GM11168 (cell line): ENCODE measurements around the gene CTXN3.
"Not testable (repeated sequence)": the region's sequence is repeated elsewhere in the genome, so short reads cannot be mapped to it uniquely, and the experiment has no call there.

ENCODE experiments used
- in situ Hi-C: fragments of 300-500 bp; cut with MboI; formaldehyde crosslinking; loops from one replicate; pipeline ENCODE4 v1.12.0; 2022; ENCODE audit warnings: low sequenced_read_pairs; ENCODE audit not compliant: unreplicated experiment

Gene CTXN3

DNA sequence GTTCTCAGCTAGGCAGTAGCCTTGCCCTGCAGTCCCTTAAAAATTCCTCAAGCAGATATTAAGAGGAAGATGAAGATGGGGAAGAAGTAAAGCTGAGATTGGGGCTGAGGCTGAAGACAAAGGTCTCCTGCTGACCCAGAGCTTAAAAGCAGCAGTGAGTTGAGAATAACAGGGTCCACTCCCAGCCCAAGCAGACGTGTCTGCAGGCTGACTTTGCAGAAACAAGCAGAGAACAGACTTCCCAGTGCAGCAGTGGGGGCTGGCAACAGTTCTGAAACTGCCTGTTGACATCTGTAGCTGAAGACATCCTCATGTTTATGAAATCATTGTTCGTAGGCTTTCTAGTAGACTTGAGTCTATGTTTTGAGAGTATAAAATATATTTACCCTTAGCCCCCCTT is 1.1 kb downstream of the CTXN3 start:
- in situ Hi-C loops: no loop called here

GRCh38 chr5:127650649-127651048 is 1.8 kb downstream of the CTXN3 start:
- in situ Hi-C loops: no loop called here

GRCh38 chr5:127652952-127653611 is 4.2 kb downstream of the CTXN3 start:
- in situ Hi-C loops: no loop called here

GRCh38 chr5:127656825-127657224 is 7.9 kb downstream of the CTXN3 start:
- in situ Hi-C loops: no loop called here

GRCh38 chr5:127660047-127660733 is 11.3 kb downstream of the CTXN3 start:
- in situ Hi-C loops: no loop called here

DNA sequence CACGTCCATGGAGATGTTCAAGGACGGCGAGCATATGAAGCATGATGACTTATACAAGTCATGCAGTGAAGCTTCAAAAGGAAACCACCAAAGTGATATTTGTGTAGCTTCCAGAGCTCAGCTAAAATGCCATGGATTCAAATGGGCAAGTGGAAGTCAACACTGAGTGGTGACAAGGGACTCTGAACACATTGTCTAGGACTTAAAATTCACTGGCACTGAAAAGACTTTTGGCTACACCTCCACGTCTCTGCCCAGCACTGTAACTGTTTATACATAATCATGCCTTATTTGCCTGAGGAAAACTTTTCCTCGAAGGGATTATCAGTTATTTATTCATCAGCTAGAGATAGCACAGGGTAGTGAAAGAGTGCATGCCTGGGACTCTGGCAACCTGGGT is 15.2 kb downstream of the CTXN3 start:
- in situ Hi-C loops: no loop called here

DNA sequence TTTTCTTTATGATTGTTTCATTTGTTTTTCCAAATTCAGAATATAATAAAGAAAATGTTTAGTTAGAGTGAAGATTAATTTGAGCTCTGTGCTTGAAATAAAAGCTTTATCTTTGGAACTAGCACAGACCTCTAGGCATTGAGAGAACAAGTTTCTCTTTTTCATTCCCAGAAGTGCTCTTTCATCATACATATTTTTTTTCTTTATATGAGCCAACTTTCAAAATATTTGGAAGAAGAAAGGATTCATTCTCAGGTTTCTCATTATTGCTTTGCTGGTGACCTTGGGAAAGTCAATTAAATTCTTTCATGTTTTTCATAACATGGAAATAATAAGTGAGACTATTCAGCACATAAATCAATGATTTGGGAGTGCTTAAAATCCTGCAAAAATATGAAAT is 16.8 kb downstream of the CTXN3 start:
- in situ Hi-C loops: no loop called here

DNA sequence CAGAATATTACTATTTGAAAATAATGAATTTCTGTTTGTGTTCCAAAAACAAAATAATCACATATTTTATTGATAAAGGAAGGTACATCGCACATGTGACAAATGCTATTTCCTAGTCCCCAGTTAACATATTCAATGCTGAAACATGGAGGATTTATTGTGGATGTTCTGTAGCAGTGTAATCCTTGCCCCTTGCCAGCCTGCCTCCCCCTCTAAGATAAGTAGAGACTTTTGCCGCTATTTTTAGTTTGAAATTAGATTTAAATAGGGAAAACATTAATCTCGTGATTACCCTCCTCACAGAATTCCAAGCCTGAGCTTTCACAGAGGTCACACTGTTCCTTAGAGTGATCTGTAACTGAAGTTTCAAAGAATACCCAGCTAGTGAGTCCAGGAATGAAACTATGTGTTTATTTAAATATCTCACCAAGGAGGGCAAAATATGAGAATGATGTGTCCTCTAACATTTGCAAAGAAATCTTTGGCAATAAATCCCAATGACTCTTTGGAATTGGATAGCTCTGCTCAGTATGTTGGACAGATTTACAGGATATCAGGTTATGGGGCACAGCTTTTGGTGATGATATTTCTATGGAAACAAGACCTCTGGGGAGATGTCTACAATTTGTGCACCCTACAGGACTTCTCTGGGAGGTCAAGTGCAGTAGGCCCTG is 17.3 kb downstream of the CTXN3 start:
- in situ Hi-C loops: no loop called here

DNA sequence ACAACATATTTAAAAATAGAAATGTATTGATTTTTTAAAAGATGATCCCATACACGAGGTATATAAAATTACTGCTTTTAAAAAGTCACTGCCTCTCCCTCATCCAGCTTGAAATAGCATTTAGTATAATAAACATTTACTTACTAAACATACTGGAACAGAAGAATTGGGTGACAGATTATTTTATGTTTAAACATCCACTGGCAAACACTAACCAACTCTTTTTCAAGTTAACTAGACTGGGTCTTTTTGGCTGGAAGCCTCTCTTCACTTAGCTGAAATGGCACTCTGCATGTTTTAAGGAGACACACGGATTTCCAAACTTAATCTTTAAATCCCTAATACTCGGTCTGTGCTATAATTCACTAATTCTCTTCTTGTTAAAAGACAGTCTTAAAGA is 19.0 kb downstream of the CTXN3 start:
- in situ Hi-C loops: no loop called here

GRCh38 chr5:127671218-127671617 is 22.3 kb downstream of the CTXN3 start:
- in situ Hi-C loops: no loop called here

GRCh38 chr5:127673117-127673800 is 24.4 kb downstream of the CTXN3 start:
- in situ Hi-C loops: no loop called here

GRCh38 chr5:127676951-127677350 is 28.1 kb downstream of the CTXN3 start:
- in situ Hi-C loops: not testable (repeated sequence)

DNA sequence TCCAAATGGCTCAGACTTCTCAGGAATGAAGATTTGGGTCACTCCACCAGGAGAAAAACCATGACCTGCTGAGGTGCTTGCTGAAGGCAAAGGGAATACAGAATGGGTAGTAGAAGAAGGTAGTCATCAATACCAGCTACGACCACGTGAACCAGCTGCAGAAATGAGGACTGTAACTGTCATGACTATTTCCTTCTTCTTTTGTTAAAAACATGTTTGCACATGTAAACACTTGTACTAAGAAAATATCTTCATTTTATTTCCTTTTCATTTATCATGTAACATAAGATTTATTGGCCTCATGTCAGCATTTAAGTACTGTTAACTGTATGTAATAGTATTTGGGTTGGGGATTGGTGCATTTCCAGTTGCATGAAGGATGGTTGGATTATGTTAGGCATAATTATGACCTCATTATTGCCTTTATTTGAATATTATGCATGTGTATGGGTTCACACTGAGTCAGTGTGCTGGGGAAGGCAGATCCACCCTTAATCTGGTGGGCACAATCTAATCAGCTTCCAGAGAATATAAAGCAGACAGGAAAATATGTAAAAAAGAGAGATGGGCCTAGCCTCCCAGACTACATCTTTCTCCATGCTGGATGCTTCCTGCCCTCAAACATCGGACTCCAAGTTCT is 30.9 kb downstream of the CTXN3 start:
- in situ Hi-C loops: not testable (repeated sequence)

DNA sequence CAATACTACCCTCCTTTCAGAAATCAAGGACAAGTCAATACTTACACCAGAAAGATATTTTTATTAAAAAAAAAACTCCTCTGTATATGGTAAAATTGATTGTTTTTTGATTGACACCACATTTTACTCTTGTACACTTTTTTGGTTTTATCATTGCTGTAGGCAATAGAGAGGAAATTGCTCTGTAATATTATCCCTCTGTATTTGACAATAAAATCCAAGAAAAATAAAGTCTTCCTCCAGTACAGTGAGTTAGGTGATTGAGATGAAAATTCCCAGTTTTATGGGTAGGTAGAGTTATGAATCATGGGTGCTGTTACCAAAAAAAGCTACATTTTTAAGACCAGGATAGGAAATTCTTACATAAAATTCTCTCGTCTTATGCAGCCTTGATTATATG is 31.7 kb downstream of the CTXN3 start:
- in situ Hi-C loops: no loop called here

- in situ Hi-C loops: no loop called here
These were observed 34.1 kb downstream of the CTXN3 start for GRCh38 chr5:127683008-127683407.

- in situ Hi-C loops: no loop called here
These were observed 36.0 kb downstream of the CTXN3 start for GRCh38 chr5:127684726-127685467.

DNA sequence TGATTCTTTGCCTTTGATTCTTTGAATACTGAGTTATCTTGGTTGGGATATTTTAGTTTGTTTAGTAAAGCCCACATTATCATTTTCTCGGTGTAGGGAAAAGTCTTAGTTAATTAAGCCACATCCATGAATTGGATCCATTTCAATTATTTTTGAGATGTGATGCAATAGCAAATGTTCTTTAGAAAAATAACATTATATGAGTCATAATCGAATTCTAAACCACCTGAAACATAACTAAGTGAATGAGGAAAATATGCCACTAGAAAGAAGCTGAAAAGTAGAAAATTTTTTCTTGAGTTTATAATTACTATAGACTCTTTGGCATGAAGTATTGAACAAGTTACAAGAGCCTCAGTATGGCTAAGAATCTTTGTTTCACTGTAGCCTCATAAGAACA is 36.8 kb downstream of the CTXN3 start:
- in situ Hi-C loops: no loop called here

- in situ Hi-C loops: no loop called here
These were observed 37.5 kb downstream of the CTXN3 start for GRCh38 chr5:127686424-127686823.

GRCh38 chr5:127694518-127695171 is 45.8 kb downstream of the CTXN3 start:
- in situ Hi-C loops: no loop called here
